ENCODE results near the gene MUC4.
"Not testable (repeated sequence)": the region's sequence is repeated elsewhere in the genome, so short reads cannot be mapped to it uniquely, and the experiment has no call there.

MUC4 gene

DNA sequence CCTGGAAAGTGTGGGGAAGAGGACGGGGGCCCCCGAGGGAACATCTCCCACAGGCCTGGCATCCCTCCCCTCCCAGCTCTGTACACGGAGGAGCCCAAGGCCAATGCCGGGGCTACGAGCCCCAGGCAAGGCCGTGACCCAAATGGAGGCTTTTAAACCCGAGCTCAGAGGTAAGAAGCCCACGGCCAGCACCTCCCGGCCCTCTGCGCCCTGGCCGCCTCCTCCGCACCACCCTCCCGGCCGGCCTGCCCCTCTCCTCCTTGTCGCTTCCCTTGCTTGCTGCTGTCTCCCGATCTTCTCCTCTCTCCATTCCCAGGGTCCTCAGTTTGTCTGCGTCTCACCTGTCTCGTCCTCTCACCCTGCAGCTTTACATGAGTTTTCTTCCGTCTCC lies 1.3 kb downstream of the MUC4 start:
- DNase-seq = no peak

DNA sequence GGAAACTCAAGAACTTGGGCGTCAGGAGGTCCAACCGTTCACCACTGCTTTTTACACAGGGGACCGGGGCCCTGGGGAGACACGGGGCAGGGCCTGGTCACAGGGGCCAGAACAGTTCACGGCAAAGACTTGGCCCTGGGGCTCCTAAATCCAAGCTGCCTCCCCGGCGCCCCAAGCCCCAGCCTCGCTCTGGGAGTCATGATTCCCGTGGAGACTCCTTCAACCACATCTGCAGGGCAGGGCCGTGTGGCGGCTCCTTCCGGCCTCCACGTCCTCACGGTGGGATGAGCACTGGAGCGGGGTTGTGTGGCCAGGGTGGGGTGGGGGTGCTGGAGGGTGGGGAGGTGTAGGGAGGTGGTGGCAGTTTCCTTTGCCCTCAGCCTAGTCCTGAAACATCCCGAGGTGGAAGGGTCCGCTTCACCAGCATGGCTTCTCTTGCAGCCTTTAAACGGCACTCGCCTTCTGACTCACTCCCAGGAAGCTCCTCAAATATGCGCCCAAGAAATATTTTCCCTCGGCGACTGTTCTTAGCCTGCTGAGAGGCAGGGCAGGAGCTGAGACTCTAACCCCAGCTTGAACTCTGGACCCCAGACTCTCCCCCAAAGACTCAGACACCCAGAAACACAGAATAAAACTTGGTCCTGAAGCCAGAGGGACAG lies 1.8 kb downstream of the MUC4 start:
- DNase-seq = no peak

DNA sequence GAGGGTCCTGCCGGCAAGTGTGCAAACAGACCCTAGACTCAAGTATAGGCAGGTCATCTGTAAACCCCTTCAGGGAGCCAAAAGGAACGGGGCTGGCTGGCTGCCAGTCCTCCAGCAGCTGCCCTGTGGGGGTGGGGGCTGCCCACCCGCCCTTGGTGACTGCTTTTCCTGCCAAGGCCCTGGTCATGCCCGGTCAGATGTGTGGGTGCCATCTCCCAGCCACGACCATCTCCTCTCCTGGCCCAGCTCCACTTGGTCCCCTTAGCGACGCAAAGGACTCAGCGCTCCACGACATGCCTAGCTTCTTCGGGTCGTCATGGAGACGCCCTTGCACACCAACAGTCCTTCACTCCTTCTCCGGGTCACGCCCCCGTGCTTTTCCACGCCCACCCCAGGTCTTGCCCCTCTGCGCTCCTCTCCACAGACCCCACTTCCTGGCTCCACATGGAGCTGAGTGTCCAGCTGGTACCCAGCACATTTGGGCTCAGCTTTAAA lies 2.4 kb downstream of the MUC4 start:
- DNase-seq = no peak

DNA sequence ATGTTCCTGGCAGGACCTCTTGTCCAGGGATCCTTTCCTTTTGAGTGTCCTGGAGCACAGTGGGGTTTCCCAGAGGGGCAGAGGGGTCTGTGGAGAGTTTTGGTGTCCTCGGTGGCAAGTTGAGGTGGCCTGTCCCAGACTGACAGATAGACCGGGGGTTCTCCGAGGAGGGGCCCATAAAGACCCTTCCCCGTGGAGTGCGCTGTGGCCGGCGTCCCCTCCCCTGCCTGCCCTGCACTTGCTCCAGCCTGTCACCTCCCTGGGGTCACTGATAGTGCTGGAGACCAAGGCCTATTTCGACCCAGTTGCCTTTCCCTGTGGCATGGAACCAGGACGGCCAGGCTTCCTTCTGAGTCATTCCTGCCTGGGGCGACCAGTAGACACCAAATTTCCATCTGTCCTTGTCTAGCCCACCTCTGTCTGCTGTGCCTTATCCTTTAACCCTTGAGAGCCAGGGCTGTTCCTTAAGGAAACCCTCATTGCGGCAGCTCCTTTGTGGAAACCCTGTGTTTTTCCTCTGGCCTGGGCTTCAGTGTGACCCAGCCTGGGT lies 2.9 kb downstream of the MUC4 start:
- DNase-seq = no peak

DNA sequence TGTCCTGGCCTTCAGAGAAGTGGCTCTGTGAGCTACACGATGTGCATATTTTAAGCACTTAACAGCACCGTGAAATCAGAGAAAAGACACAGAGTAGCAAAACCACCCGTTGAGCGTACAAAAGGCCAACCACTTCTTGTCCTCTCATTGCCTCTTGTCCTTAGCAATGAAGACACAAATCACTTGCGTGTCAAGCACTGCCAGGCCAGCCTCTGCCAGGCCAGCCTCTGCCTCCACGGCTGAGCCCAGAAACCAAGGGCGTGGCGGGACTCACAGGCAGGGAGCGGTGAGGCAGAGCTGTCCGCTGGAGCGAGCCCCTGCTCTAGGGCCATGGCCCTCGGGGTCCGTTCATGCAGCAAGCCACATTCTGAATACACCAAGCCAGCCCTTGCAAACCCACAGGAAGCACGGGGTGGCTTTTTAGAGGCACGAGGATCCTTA lies 4.0 kb downstream of the MUC4 start:
- no peak for DNase-seq

DNA sequence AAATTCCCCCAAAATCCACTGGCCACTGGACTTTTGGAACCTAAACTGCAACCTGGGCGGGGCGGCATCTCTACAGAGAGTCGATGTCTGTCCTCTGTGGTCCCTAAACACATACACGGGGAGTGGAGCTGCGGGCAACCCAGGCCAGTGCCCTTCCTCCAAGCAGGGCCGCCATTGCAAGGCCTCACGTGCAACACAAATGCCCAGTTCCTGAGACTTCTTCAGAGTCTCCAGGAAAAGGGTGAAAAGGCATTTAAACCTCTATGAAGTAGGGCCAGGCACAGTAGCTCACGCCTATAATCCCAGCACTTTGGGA lies 4.9 kb downstream of the MUC4 start:
- no peak for DNase-seq

DNA sequence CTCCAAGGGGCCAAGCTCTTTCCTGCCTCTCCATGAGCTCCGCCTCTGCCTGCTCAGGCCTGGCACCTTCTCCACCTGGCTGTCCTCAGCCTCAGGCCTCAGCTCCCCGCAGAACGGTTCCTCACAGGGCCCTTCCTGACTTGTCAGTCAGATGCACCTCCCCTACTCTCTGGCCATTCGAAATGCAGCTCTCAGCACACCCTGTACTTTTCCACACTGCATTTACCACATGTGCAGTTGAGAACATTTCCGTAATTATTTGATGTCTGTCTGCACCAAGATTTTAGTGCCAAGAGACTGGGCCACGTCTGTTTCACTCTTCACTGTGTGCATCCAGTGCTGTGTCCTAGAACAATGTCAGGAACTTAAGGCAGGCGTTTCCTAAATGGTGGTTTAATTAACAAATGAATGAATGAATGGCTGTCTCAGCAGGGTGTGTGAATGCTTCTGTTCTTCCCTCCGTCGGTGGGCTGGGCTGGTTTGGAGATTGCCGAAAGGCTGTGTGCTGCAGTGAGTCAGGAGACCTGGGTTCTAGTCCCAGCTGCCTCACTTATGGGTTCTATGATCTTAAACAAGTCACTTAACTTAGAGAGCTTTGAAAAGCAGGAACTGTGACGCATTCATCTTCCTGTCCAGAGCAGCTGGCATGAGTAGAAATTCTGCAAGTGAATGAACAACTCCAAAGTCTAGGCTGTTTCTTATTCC lies 5.4 kb downstream of the MUC4 start:
- no peak for DNase-seq

DNA sequence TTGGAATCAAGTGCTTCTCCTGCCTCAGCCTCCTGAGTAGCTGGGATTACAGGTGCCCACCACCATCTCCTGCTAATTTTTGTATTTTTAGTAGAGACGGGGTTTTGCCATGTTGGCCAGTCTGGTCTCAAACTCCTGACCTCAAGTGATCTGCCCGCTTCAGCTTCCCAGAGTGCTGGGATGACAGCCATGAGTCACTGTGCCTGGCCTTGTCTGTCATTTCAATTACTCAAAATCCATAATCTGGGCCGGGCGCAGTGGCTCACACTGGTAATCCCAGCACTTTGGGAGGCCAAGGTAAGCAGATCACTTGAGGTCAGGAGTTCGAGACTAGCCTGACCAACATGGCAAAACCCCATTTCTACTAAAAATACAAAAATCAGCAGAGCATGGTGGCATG lies 6.1 kb downstream of the MUC4 start:
- DNase-seq = not testable (repeated sequence)

DNA sequence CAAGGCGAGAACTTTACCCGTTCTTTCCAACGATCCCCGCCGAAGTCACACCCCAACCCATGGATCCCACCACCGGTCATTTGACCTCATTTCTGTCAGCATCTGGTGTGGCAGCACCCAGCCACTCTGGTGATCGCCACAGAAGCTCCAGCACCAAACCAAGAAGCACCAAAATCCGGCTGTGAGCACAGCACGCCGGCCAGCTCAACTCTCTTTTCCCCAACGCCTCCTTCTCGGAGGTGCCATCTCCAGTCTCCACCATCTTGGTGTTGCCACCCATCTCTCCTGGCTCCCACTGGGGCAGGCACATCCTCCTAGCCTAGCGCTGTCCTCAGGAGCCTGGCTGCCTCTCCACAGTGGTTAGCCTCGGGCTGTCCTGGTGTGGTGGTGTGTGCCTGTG lies 6.5 kb downstream of the MUC4 start:
- no peak for DNase-seq

DNA sequence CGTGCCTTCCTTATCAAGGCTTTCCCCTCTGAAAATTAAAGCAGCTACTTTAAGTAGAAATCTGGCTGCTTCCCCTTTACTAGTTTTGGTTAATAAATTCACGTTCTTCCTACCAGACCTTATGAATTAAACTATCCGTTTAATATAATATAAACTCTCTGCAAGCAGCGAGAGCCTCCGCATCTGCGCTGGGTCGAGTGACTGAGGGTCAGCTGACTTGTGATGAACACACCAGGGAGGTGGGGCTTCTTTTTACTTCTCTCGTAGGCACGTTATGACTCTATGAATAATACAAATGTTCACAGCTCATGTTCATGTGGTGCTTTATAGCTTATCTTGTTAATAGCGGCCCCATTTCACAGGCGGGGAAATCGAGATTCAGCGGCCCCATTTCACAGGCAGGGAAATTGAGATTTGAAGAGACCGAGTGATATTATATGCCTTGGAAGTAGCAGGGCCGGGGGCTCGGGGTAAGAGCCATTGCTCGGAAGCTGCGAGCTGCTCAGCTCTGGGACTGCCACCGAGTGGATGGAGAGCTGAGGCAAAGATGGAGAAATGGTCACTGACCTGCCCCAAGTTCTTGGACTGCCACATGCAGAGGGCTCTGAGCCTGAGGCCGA lies 8.3 kb downstream of the MUC4 start:
- no peak for DNase-seq

DNA sequence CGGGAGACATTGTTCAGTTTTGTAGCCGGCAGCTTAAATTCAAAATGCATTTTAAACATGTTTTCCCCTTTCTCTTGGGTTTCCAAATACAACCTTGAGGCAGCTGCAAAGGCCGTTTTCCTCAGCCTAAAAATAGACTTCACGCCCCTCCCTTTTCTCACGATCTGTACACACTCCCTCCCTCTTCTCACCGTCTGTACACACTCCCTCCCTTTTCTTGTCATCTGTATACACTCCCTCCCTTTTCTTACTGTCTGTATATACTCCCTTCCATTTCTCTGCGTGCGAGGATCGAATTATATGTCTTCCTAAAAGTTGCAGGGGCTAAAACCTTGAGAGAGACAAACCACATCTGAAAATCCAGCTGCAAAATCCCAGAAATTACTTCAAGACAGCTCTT lies 8.9 kb downstream of the MUC4 start:
- DNase-seq = no peak

DNA sequence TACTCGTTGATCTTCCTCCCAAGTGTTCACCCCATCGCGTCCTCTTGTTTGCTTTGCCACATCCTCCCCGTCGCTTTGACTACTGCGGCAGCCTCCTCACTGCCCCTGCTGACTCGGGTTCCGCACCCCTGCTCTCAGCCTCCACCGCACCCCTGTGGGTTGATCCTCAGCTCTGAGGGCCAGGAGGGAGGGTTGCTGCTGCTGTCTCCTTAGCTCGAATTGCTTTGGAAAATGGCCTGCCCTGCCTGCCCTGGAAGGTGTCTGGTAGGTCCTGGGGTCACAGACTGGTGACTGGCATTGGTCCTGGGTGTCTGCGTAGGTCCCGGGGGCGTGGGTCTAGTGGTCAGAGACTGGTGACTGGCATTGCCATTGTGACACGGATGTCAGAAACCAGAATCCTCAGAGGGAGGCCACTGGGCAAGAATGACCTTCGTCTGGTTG lies 9.4 kb downstream of the MUC4 start:
- no peak for DNase-seq

DNA sequence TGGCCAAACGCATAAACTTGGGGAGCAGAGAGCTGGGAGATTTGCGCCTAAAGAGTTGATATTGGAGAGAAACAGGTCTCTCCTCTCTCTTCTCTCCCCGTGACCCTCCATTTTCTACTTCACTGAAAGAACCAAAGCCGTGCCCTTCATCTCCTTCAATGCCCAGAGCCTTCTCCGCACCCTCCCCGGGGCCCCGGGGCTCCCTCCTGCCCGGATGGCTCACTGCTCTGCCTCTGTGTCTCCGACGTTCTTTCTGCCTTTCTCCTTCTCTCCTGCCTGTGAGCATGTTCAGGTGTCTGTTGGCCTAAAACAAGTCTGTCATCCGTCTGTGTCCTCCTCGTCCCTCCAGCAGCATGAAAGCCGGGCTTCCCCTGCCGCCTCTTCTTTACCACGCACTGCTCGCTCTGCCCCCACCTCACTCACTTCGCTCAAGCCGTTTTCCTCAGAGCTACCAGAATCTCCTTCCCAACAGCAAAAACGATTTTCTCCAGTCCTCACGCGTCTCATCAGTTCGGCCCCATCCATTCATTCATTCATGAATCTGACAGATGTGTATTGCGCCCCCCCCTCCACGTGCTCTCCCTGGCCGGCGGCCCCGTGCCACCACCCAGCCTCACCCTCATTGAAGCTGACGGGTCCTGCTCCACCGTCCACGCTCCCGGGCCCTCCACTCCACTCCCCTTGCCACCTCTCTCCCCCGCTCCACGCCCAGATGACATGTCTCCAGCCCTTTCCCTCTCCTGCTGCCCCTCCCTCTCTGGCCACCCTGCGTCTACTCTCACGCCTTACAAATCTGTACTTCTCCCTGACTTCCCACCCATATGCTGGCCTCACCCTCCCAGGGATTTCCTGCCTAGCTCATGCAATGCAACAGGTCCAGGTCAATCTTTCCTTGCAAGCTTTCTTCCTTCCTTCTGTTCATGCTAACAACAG lies 10.2 kb downstream of the MUC4 start:
- no peak for DNase-seq

DNA sequence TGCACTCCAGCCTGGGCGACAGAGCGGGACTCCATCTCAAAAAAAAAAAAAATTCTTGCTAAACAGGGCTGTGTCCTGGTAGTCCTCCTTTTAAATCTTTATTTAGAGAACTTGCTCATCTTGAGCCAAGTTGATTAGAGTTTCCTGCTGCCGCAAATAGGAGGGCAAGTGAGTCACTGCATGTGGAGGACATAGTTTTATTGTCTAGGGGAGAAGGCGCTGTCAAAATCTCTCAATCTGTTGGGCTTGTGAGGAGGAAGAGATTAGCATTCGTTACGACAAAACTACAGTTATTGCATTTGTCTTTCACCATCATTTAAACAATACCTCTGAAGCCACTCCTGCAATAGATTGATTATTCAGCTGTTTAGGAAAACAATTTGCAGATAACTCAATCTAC lies 11.5 kb downstream of the MUC4 start:
- no peak for DNase-seq

DNA sequence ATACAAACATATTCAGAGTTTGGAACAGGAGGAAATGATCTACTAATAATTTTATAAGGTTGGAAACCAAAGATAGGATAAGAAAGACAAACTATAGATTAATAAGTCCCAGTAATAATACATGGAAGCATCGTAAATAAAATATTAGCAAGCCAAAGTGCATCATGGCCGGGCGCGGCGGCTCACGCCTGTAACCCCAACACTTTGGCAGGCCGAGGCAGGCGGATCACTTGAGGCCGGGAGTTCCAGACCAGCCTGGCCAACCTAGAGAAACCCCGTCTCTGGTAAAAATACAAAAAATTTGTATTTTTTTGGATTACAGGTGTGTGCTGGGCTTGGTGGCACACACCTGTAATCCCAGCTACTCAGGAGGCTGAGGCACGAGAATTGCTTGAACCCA lies 14.9 kb downstream of the MUC4 start:
- DNase-seq = no peak

DNA sequence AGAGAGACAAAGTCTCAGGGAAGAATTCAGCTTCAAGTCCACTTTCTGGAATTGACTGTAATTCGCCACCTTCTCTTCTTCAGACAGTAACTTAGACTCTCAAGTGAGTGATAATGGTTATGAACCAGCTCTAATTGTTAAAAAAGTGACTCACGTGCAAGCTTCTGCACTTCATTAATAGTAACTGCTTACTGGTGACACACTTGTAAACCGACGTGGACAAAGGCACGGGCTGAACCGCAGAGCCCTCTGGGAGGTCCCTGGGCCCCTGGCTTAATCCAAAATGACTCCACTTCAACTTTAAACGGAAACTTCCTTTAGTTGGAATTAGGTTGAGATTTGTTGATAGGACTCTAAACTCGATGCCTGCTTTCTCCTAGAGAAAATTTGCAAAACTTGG lies 17.0 kb downstream of the MUC4 start:
- DNase-seq = no peak

DNA sequence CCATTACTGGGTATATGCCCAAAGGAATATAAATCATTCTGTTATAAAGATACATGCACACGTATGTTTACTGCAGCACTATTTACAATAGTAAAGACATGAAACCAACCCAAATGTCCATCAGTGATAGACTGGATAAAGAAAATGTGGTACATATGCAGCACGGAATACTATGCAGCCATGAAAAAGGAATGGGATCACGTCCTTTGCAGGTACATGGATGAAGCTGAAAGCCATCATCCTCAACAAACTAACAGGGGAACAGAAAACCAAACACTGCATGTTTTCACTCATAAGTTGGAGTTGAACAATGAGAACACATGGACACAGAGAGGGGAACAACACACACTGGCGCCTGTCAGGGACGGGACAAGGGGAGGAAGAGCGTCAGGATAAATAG lies 19.1 kb downstream of the MUC4 start:
- not testable (repeated sequence) for DNase-seq

DNA sequence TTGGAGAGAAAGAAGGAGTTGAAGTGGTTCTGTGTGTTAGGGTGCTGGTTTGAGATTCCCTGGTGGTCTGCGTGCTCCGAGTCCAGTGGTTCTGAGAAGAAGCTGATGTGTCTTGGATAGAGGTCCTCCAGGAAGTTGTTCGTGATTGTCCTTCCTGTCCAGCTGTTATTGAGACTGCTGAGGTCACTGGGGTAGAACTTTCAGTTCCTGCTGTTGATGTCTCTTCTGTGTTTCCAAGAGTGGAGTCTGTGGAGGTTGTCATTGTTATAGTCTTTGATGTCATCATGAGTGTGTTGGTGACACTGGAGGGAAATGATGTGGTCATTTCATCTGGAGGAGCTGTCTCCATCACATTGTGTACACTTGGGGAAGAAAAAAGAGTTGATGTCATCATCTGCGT lies 20.8 kb downstream of the MUC4 start:
- no peak for DNase-seq

DNA sequence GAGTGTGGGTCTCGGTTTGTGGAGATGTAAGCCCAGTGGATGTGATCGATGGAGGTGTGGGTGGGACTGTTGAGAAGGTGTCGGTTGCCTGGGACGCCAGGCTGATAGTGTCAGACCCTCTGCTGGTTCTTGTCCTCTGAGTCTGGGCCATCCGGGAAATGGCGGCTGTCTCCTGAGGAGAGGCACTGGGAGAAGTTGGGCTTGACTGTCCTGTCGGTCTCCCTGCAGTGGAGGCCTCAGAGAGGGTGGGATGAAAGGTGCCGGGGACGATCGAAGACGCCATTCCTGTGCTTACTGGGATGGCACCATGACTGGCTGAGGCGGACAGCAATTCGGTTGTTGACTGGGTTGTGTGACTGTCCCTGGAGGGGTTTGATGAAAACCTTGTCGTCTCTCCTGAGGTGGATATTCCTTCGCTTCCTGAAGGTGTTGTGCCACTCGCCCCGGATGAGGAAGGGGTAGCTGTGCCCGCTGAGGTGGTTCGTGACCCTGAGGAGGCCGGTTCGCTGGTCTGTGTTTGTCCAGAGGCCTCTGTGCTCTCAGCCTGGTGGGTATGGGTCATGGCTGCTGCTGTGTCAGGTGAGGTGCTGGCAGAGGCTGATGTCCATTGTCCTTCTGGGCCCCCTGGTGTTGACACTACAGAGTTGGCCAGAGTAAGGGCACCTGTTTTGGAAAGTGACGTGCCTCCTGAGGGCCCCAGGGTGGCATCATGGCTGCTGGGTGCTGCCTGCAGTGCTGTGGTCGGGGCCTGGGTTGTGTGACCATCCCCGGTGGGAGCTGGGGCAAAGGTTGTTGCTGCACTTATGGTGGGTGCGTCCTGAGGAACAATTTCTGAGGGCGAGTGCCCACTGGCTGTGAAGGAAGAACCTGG lies 22.8 kb downstream of the MUC4 start:
- no peak for DNase-seq

DNA sequence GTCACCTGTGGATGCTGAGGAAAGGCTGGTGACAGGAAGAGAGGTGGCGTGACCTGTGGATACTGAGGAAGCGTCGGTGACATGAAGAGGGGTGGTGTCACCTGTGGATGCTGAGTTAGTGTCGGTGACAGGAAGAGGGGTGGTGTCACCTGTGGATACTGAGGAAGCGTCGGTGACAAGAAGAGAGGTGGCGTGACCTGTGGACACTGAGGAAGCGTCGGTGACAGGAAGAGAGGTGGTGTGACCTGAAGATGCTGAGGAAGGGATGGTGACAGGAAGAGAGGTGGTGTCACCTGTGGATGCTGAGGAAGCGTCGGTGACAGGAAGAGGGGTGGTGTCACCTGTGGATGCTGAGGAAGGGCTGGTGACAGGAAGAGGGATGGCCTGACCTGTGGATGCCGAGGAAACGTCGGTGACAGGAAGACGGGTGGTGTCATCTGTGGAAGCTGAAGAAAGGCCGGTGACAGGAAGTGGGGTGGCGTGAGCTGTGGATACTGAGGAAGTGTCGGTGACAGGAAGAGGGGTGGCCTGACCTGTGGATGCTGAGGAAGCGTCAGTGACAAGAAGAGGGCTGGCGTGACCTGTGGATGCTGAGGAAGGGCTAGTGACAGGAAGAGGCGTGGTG lies 25.8 kb downstream of the MUC4 start:
- DNase-seq = not testable (repeated sequence)

DNA sequence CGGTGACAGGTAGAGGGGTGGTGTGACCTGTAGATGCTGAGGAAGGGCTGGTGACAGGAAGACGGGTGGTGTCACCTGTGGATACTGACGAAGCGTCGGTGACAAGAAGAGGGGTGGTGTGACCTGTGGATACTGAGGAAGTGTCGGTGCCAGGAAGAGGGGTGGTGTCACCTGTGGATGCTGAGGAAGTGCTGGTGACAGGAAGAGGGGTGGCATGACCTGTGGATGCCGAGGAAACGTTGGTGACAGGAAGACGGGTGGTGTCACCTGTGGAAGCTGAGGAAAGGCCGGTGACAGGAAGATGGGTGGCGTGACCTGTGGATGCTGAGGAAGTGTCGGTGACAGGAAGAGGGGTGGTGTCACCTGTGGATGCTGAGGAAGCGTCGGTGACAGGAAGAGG lies 27.7 kb downstream of the MUC4 start:
- DNase-seq = not testable (repeated sequence)
